BE2C (cell line): Measurements from ENCODE around the gene ATG2B. TPM values are rescaled to one million over a fixed set of nuclear protein-coding genes. Genes with fewer than 3 reads are reported as not detected.

Experiments used
- DNase-seq: peaks from one replicate; pipeline ENCODE4 v3.0.0-alpha.2; 2020
- H3K27me3 ChIP-seq: fragments of 250-450 bp; sonication (Bioruptor Pico); 2 replicates; pipeline ENCODE4 v1.5.1; 2020; ENCODE audit warnings: mild to moderate bottlenecking
- H3K36me3 ChIP-seq: fragments of 250-450 bp; sonication (Bioruptor Pico); 2 replicates; pipeline ENCODE4 v1.5.1; 2020; ENCODE audit warnings: mild to moderate bottlenecking
- H3K4me1 ChIP-seq: fragments of 250-450 bp; sonication (Bioruptor Pico); 2 replicates; pipeline ENCODE4 v1.5.1; 2020
- H3K4me3 ChIP-seq: 2 replicates; pipeline ENCODE4 v1.5.1; 2011; ENCODE audit warnings: low read depth, low read length
- H3K9me3 ChIP-seq: fragments of 250-450 bp; sonication (Bioruptor Pico); 2 replicates; pipeline ENCODE4 v1.5.1; 2020
- CTCF ChIP-seq: IDR thresholded peaks from 2 replicates; pipeline ENCODE4 v1.5.1; 2012; ENCODE audit warnings: mild to moderate bottlenecking, low read depth, low read length
- polyA plus RNA-seq: library from polyadenylated mRNA; unstranded; fragments of >200 nt; gene quantifications from one replicate; pipeline ENCODE4 v1.2.1, GENCODE V29; 2012; ENCODE audit warnings: low read depth, missing spikeins; ENCODE audit not compliant: insufficient read length, insufficient read depth

Gene ATG2B
- polyA plus RNA-seq: 9.1 TPM

DNA sequence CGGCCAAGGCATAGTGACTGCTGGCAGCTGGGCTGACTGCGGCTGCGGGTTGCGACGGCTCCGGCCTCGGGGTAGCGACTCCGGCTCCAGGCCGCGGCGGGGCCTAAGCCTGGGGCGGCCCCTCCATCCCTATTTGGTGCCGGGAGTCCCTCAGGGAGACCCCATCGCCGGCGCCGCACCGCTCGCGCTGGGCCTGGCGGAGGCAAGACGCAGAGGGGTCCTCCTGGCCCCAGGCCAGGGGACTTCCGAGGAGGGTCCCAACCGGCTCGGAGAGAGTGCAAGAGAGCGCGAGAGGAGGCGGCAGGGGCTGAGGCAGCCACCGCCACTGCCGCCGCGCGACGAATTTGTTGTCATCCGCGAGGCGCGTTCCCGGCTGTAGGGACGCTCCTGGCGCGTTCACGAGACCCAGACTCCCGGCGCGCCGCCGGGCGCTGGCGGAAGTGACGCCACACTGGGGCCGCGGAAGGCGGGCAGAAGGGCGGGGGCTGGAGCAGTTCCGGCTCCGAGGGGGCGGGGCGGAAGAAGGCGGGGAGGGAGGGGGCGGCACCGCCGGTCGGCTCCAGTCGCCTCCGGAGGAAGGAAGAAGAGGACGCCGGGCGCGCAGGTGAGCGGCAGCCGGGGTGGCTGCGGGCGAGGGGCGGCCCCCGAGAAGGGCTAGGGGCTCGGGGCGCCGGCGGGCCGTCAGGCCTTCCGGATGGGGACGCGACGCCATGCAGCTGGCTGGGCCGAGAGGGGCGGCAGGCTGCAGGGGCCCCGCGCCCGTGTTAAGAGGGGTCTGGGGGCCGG, at the start of gene ATG2B, which contains the start of gene GSKIP:
Gene ATG2B, minus strand, starts transcription at position 377 of the 786 bp plus-strand sequence. Its CDS starts 365 bp downstream, at position 12.
Gene GSKIP, plus strand, starts transcription at position 562 of the 786 bp plus-strand sequence. CDS start 18,722 bp downstream, outside the sequence.
- Histone ChIP-seq H3K27me3 (no peaks in the 10 kb centered on the region), H3K9me3 (no peaks in the 10 kb centered on the region), H3K4me3 (peak within 1 kb of the TSS; percentile 97), H3K4me1 (peaks cover 4% of the 10 kb centered on the region; the same call in 1 of the 2 replicates), H3K36me3 (no peaks in the 10 kb centered on the region)
- TF ChIP-seq CTCF: no peak
- peak; percentile 97 for DNase-seq

DNA sequence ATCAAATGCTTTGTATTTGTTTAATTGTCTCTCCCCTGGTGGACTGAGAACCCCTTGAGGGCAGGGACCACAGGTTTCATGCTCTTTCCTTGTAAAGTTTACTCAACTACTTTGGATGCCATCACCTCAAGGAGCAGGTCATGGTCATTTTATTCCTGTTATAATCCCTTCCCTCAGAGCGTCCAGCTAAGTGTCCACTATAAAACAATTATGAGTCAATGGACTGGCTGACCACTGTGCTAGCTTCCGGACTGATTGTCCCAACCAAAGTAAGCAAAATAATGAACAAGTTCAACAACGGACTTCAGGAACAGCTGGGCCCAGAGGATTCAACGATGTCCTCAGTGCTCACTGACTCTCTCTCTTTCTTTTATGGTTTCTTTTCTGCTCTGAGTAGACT, 47.0 kb upstream of the ATG2B start:
- no peak for DNase-seq
- no peaks in the 10 kb centered on the region for H3K9me3 ChIP-seq

GRCh38 chr14:96409701-96410100, 46.6 kb upstream of the ATG2B start:
- no peaks in the 10 kb centered on the region for H3K9me3 ChIP-seq
- DNase-seq: no peak
- no peaks in the 10 kb centered on the region for H3K4me1 ChIP-seq
- TF ChIP-seq CTCF: no peak
- H3K27me3 ChIP-seq: no peaks in the 10 kb centered on the region
- H3K36me3 ChIP-seq: no peaks in the 10 kb centered on the region
- H3K4me3 ChIP-seq: no peak overlapping the region

More for the DNA sequence above, 47.0 kb upstream of the ATG2B start:
- Histone ChIP-seq H3K4me1 (no peaks in the 10 kb centered on the region), H3K27me3 (no peaks in the 10 kb centered on the region), H3K36me3 (no peaks in the 10 kb centered on the region), H3K4me3 (no peak overlapping the region)
- TF ChIP-seq CTCF: no peak

- Histone ChIP-seq H3K27me3 (no peaks in the 10 kb centered on the region), H3K4me3 (no peak overlapping the region), H3K36me3 (no peaks in the 10 kb centered on the region), H3K4me1 (no peaks in the 10 kb centered on the region), H3K9me3 (no peaks in the 10 kb centered on the region)
- DNase-seq: no peak
- TF ChIP-seq CTCF: no peak
These were observed 45.5 kb upstream of the ATG2B start for GRCh38 chr14:96408608-96409007.

GRCh38 chr14:96407935-96408570, 44.9 kb upstream of the ATG2B start:
- H3K4me1 ChIP-seq: no peaks in the 10 kb centered on the region
- TF ChIP-seq CTCF: no peak
- no peak for DNase-seq

DNA sequence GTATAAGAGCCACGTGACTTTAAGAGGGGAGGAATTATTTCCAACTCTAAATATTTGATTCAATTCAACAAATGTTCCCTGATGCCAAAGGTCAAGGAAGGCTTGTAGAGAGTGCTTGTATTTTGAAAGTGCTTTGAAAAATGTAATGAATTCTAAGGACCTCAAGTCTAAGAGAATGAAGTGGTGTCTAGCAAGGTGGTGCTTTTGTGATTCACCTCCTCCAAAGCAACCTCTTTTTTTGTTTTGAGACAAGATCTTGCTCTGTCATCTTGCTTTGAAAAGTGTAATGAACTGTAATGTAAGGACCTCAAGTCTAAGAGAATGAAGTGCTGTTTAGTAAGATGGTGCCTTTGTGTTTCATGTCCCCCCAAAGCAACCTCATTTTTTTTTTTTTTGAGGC, 42.5 kb upstream of the ATG2B start:
- no peak for TF ChIP-seq CTCF
- Histone ChIP-seq H3K27me3 (no peaks in the 10 kb centered on the region), H3K36me3 (no peaks in the 10 kb centered on the region), H3K4me3 (no peak overlapping the region), H3K9me3 (no peaks in the 10 kb centered on the region), H3K4me1 (no peaks in the 10 kb centered on the region)
- no peak for DNase-seq

More at GRCh38 chr14:96407935-96408570, 44.9 kb upstream of the ATG2B start:
- no peaks in the 10 kb centered on the region for H3K9me3 ChIP-seq
- no peaks in the 10 kb centered on the region for H3K36me3 ChIP-seq
- no peaks in the 10 kb centered on the region for H3K27me3 ChIP-seq
- no peak overlapping the region for H3K4me3 ChIP-seq
